Measurements from ENCODE around the gene TBC1D7.

DNA sequence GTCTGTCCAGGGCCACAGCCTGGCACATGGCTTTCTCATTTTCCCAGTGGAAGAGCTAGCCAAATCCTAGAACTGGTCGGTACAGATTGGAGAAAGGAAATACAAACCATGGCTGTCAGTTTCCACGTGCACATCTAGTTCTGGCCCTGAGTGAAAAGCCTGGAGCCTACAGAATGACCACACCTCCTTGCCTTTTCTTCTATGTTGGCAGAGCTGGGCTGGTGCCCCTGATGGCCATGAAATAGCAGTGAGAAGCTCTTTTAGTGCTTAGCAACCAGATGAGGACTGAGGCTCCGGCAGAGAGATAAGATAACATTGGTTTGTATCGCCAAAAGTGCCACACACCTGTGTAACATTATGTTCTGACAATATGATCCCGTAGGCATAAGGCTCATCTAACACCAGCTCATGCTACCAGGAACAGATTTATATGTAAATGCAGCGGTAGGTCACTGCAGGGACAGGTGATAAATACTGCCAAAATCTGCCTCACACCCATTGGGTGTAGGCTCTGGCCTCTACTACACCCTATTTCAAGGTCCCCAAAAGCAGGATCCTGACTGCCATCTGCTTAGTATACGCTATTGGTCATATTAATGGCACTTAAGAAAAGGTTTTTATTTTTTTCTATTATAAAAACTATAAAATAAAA is 39.9 kb upstream of the TBC1D7 start:
- TF ChIP-seq EZH2phosphoT487 (conservative IDR thresholded peaks at IDR 0.05; ENCODE audit: low read length), result no peak
- TF ChIP-seq, protein P1, sequence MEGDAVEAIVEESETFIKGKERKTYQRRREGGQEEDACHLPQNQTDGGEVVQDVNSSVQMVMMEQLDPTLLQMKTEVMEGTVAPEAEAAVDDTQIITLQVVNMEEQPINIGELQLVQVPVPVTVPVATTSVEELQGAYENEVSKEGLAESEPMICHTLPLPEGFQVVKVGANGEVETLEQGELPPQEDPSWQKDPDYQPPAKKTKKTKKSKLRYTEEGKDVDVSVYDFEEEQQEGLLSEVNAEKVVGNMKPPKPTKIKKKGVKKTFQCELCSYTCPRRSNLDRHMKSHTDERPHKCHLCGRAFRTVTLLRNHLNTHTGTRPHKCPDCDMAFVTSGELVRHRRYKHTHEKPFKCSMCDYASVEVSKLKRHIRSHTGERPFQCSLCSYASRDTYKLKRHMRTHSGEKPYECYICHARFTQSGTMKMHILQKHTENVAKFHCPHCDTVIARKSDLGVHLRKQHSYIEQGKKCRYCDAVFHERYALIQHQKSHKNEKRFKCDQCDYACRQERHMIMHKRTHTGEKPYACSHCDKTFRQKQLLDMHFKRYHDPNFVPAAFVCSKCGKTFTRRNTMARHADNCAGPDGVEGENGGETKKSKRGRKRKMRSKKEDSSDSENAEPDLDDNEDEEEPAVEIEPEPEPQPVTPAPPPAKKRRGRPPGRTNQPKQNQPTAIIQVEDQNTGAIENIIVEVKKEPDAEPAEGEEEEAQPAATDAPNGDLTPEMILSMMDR (IDR thresholded peaks at IDR 0.05; ENCODE audit: insufficient read depth, low read length, poor library complexity, severe bottlenecking), result no peak

Measured in SU-DHL-6 (cell line).